HG02571 (cell line): ENCODE measurements around the gene GNA12.
"Not testable (repeated sequence)": the region's sequence is repeated elsewhere in the genome, so short reads cannot be mapped to it uniquely, and the experiment has no call there.

Experiments
- ATAC-seq: cut with Tn5 transposase; IDR thresholded peaks from one replicate; pipeline ENCODE4 v1.9.1; 2021; ENCODE audit warnings: mild to moderate bottlenecking, moderate library complexity; ENCODE audit not compliant: unreplicated experiment

The GNA12 gene

DNA sequence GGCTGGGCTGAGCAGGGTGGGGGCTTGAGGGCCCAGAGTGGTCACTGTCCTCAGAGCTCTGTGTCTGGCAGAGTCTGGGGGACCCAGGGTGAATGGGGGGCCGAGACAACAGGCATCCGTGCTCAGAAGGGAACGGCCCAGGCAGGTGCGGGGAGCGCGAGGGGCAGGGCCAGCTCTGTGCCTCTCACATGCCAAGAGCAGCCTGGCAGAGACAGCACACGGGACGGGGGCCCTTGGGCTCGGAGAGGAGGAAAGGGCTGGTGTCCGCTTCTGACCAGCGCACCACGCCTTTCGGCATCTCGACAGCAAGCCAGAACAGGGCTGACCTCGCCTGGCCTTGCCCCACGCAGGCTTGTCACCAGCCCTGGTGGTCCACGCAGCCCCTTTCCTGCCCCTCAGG is 142.7 kb downstream of the GNA12 start:
- ATAC-seq: no peak

DNA sequence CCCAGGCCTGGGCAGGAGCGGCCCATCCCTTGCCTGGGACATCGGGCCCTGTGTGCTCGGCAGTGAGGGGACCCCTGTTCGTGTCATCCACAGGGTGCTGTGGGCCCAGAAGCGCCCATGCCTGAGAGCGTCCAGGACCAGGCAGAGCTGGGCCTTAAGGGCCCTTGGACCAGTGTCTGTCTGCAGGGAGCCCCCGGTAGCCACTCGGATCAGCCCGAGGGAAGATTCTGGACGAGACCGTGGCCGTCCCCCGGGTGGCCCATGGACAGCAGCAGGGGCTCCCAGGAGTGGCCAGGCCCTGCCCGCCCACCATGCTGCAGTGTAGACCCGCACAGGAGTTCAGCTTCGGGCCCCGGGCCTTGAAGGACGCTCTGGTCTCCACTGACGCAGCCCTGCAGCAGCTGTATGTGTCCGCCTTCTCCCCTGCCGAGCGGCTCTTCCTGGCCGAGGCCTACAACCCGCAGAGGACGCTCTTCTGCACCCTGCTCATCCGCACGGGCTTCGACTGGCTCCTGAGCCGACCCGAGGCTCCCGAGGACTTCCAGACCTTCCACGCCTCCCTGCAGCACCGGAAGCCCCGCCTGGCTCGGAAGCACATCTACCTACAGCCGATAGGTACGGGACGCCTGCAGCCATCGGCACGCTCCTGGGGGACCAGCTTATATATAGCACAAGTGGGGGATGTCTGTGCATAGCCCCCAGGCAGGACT is 143.8 kb downstream of the GNA12 start:
- ATAC-seq: no peak

DNA sequence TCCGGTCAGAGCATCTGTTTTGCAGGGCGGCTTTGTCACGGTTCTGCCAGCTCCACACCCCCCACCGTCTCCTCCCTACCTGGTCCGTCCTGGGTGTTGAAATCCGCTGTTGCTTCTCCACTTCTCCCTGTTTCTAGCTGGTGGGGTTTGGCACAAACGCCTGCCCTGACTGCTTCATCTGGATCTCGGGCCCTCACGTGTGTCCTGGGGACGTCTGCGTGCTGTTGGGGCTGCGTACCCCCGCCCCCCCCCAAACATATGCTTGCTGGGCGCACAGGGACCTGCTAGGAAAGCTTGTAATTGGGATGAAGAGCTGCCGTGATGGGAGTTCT is 144.9 kb downstream of the GNA12 start:
- ATAC-seq: no peak

DNA sequence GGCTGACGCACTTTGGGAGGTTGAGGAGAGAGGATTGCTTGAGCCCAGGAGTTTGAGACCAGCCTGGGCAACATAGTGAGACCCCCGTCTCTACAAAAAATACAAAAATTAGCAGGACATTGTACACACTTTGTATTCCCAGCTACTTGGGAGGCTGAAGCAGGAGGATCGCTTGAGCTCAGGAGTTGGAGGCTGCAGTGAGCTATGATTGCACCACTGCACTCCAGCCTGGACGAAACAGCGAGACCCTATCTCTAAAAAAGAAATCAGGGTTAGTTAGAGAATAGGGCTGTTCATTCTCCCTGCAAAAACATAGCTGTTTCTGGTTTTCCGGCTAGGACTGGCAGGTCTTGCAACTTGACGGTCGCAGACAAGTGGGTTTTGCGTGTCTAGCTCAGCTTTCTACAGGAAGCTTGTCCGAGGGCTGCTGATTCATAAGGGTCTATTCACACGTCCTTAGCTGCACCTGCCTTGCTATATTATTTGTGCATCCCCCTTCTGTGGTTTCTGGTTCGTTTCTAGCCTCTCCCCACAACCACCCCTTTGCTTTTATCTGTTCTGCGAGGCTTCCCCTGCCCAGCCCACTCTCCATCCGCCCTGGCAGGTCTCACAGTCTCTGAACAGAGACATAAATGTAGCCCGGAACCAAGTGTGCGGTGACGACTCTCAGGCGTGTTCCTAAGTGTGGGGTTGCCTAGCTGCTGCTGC is 145.4 kb downstream of the GNA12 start:
- ATAC-seq: peak; percentile 86

DNA sequence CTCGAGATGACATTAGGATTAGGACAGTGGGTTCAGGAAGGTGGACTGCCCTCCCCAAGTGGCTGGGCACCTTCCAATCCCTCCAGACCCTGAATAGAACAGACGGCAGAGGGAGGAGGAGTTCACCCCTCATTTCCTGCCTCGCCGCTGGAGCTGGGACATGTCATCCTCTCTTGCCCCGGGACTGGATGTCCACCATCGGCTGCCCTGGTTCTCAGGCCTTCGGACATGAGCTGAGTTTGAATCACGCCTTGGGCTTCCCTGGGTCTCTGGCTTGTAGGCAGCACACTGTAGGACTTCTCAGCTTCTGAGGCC is 150.0 kb downstream of the GNA12 start:
- not testable (repeated sequence) for ATAC-seq

DNA sequence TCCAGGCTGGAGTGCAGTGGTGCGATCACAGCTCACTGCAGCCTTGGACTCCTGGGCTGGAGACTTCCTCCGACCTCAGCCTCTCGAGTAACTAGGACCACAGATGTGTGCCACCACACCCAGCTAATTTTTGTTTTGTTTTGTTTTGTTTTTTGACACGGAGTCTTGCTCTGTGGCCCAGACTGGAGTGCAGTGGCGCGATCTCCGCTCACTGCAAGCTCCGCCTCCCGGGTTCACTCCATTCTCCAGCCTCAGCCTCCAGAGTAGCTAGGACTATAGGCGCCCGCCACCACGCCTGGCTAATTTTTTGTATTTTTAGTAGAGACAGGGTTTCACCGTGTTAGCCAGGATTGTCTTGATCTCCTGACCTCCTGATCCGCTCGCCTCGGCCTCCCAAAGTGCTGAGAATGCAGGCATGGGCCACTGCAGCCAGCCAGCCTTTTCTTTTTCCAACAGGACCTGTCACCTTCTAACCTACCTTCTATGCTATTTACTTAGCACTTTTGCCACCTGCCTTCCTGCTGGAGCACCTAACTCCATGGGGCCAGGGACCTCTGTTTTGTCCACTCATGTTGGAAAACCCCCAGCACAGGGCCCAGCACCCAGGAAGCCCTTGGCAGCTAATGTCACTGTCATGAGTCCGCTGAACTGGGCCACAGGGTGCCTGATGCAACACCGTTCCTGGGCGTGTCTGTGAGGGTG is 150.5 kb downstream of the GNA12 start:
- ATAC-seq: not testable (repeated sequence)

DNA sequence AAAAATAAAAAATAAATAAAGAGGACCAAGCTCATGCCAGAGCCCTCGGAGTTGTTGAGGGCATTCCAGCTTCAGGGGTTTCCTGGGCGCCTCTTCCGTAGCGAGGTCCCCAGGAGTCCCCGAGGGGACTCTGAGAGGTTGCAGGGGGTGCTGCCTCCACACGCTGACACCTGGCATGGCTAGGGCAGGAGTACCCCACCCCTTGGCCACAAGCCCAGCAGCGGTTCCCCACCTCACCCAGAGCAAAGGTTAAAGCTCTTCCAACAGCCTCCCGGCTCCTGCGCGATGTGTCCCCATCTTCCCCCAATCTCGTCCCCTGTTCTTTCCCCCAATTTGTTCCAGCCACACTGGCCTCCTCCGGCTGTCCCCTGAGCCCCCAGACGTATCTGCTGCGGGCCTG is 151.6 kb downstream of the GNA12 start:
- no peak for ATAC-seq

DNA sequence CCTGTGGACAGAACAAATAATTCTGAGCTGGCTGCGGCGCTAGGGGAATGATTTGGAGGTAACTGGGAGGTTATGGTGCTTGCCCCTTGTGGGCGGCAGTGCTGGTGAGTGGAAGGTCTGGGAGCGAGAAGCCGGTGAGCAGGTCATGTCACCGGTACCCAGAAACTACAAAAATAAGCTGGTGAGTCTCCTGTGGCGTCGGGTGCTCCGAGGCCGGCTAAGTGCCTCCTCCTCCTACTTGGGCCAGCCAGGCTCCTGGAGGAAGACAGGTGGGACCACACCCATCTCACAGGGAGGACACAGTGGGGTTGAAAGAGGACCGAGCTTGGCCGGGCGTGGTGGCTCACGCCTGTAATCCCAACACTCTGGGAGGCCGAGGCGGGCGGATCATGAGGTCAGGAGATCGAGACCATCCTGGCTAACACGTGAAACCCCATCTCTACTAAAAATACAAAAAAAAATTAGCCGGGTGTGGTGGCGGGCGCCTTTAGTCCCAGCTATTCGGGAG is 152.1 kb downstream of the GNA12 start:
- not testable (repeated sequence) for ATAC-seq

DNA sequence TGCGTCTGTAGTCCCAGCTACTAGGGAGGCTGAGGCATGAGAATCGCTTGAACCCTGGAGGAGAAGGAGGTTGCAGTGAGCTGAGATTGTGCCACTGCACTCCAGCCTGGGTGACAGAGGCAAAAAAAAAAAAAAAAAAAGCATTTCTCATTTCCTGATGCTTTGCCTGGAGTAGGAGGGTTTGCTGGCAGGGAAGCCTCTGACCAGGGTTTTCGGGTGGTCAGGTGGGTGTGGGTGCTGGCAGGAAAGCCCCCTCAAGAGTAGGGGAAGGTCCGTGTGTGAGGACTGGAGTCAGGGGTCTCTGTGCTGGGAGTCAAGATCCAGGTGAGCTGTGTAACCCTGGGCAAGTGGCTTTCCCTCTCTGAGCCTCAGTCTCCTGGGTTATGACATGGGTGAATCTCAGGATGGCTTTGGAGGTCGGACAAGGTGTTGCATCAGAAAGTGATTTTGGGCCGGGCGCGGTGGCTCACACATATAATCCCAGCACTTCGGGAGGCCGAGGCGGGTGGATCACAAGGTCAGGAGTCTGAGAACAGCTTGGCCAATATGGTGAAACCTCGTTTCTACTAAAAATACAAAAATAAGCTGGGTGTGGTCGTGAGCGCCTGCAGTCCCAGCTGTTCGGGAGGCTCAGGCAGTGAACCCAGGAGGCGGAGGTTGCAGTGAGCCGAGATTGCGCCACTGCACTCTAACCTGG is 152.9 kb downstream of the GNA12 start:
- no peak for ATAC-seq

DNA sequence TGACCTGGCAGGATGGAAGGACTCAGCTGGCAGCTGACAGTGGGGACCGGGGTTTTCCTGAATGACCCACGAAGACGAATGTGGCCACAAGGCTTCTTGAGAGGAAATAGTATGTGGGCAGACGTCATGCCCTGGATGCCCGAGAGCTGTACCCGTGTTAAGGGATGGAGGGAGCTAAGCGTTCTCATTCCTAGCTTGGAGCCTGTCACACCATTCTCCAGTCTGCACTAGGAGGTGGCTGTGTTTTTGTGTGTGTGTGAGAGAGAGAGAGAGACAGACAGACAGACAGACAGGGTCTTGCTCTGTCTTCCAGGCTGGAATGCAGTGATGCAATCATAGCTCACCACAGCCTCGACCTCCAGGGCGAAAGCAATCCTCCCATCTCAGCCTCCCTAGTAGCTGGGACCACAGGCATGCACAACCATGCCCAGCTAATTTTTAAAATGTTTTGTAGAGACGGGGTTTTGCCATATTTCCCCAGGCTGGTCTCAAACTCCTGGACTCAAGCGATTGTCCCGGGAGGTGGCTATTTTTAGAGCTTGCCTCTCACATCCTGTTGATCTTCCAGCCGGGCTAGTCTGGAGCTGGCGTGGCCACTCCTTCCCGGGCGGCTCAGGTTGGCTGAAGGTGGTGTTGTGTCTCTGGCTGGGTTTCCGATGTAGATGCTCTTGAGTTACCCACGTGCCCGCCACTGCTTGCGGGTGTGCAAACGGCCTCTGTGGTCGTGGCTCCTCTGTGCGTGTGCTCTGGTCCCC is 154.0 kb downstream of the GNA12 start:
- ATAC-seq: no peak

DNA sequence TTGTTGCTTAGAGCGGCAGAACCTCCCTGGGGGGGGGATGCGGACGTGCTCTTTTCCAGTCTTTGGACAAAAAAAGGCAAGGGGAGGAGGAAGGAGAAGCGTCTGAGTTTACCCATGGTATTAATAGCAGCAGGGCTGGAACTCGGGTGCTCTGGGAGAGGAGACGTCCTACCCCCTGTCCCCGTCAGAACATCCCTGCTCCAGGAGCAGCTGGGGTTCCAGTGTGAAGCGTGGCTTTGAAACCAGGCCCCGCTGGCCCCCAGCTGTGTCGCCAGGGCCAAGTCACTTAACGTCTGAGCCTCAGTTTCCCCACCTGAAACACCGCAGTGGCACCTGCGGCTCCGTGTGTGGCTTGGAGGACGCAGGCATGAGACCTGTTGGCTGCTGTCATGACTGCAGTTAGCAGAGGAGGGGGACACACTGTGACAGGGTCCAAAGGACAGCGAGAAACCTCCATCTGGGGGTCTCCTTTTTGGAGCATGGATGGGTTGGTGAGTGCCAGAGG is 154.7 kb downstream of the GNA12 start:
- no peak for ATAC-seq

DNA sequence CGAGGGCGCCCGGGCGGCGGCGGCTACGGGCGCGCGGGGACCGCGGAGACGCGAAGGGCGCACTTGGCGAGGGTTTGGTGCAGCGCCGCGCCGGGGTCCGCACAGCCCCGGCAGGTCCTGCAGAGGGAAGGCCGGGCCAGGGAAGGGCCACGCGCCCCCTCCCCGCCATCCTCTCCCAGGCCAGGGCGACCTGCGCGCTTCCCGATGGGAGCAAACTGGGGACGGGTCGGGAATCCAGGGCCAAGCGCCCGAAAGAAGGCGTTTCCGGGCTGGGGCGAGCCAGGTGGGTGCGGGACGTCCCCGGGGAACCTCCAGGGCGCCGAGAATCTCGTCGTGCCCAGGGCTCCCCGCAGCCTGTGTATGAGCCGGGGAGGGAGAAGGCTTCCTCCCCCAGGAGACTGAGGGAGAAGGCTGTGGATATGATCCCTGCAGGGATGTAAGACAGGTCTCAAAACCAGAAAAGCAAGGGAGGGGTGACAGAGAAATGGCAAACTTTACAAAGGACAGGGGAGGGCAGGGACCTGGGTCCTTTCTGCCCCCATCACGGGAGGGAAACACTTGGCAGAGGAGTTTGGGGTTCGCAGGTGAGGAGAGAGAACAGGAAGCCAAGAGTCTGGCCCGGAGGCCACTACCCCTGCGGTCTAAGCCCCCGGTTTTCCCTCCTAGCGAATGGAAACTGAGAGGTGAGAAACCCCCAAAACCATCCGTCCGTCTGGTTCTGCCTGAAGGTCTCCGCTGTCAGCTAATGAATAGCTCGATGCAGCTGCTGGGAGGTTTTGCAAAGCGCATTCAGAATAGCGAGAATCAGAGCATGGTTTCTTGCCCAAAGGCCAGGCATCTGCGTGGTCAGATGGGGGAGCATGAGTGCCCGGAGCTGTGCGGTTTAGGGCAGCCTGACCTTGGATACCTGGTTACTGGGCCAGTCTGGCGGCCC is 155.4 kb downstream of the GNA12 start:
- peak; percentile 83 for ATAC-seq

DNA sequence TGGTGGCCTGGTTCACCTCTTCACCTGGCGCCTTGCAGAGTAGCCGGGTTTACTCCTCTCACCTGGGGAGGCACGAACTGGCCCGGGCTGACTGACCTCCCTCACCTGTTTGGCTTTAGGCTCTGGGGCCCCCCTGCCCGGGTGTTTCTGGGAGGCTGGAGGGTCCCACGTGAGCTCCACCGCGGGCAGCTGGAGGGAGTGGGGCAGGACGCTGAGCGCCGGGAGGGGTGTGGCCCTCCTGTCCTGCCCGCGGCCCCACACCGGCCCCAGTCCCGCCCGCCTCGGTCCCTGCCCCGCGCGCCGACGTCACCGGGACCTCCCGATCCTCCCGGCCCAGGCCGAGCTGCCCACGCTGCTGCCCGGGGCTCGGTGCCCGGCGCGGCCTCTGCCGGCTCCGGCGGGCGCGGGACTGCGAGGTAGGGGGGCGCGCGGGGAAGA is 156.2 kb downstream of the GNA12 start, which contains the start of gene AMZ1:
Gene AMZ1, plus strand, starts transcription at position 322 of the 438 bp plus-strand sequence. CDS start 12,250 bp downstream, outside the sequence.
- no peak for ATAC-seq

DNA sequence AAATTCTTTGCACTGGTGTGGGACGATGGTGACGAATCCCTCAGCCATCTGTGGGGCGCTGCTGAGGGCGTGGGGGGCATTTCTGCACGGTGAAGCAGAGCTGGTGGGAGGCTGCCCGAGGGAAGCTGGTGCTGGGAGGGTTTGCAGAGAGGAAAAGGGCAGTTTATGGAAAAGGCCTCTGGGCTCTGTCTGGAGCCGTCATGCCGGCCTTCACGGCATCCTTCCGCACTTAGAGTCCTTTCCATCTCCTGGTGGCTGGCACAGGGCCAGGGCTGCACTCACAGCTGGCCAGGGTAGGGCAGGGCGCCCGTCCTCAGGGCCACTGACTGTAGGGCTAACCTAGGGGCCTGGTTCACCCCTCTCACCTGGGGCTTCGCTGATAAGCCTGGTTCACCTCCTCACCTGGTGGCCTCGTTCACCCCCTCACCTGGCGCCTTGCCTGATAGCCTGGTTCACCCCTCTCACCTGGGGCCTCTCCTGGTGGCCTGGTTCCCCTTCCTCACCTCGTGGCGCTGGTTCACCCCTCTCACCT is 156.7 kb downstream of the GNA12 start:
- ATAC-seq: no peak

DNA sequence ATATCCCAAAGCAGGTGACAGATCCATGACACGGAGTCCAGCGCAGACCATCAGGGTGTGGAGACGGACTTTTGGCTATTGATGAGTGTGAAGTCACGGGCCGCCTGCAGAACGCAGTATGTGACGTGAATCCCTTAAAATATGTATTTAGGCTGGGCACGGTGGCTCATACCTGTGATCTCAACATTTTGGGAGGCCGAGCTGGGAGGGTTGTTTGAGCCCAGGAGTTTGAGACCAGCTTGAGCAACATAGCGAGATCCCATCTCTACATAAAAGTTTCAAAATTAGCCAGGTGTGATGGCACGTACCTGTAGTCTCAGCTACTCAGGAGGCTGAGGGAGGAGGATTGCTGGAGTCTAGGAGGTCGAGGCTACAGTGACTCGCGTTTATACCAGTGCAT is 158.0 kb downstream of the GNA12 start:
- no peak for ATAC-seq

DNA sequence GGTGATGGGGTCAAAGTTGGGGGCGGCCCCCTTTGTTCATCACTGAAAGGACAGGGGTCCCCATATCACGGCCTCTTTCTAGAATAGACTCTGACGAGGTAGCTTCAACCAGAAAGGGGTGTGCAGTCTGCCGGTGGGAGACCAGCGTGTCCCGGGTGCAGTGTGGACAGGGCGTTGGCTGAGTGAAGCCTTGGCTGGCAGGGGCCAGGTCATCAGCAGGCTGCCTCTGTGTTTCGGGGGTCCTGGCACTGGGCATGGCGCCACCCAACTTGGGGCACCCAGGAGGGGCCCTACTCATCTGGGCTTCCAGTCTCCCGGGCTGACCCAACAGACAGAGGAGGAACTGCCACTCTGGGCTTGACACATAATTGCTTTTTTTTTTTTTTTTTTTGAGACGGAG is 159.6 kb downstream of the GNA12 start:
- no peak for ATAC-seq

DNA sequence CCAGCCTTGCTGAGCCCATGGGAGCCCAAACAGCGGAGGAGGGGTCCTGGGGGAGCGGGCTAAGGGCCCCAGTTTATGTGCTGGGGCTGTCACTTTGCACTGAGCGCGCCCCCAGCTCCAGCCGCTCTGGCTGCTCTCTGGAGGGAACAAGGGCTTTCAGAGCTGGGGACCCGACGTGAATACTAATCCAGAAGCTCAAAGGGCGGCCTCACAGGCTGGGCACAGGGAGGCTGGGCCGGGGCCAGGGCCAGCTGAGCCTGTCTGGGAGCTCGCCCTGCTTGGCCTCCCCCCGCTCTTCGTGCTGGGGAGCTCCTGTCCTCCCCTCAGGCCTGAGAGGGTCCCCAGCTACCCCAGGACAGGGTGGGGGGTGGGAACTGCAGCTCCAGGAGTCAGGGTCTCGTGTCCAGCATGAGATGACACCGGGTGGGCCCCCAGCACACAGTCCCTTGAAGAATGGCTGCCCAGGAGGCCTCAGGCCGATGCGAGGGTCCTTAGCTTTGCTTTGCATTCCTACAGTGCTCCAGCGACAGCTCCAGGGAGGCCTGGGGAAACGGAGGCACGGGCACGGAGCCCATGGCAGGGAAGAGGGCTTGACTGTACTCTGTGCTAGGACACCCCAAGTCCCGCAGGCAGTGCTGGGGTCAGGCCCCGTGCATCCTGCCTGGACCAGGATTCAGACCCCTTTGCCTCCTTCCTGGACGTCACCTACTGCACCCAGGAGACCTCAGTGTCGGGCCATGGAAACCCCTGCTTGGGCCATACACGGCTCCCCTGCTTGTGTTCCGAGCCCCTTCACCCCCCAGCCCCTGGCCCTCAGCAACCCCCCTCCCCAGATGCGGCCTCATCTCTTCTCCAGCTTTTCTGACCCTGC is 161.9 kb downstream of the GNA12 start:
- no peak for ATAC-seq
